Neural cell (in vitro differentiated cells): ENCODE data around the gene CAMK2D. TPM values are rescaled to one million over a fixed set of nuclear protein-coding genes. Genes with fewer than 3 reads are reported as not detected.

ENCODE experiments used
- H2AFZ ChIP-seq: fragments of 200-600, 300-800 bp; sonication (generic), shearing (Covaris generic); 2 replicates; pipeline ENCODE4 v1.6.0; 2014; ENCODE audit warnings: low read depth, mild to moderate bottlenecking, antibody characterized with exemption, low read length, moderate library complexity
- H3F3A ChIP-seq: fragments of 200-600 bp; shearing (Covaris generic); 2 replicates; pipeline ENCODE4 v1.6.1; 2016; ENCODE audit warnings: mild to moderate bottlenecking, moderate library complexity, mixed read lengths, antibody characterized with exemption, low read length; ENCODE audit not compliant: insufficient read depth, poor library complexity, severe bottlenecking
- H3K27ac ChIP-seq: fragments of 200-600, 300-800 bp; sonication (generic), shearing (Covaris generic); 2 replicates; pipeline ENCODE4 v1.5.1; 2014; ENCODE audit warnings: mild to moderate bottlenecking, low read length, moderate library complexity
- H3K27me3 ChIP-seq: fragments of 300-800, 200-600 bp; sonication (generic), shearing (Covaris generic); 2 replicates; pipeline ENCODE4 v1.6.0; 2014; ENCODE audit warnings: mild to moderate bottlenecking, low read depth, low read length, moderate library complexity; ENCODE audit not compliant: insufficient read depth
- H3K36me3 ChIP-seq: fragments of 300-800, 200-600 bp; sonication (generic), shearing (Covaris generic); 2 replicates; pipeline ENCODE4 v1.5.1; 2014; ENCODE audit warnings: mild to moderate bottlenecking, antibody characterized with exemption, low read length, moderate library complexity; ENCODE audit not compliant: insufficient read depth
- H3K4me2 ChIP-seq: fragments of 300-800, 200-600 bp; sonication (generic), shearing (Covaris generic); 2 replicates; pipeline ENCODE4 v1.6.0; 2014; ENCODE audit warnings: mild to moderate bottlenecking, low read length
- H3K4me3 ChIP-seq: fragments of 300-800, 200-600 bp; sonication (generic), shearing (Covaris generic); 2 replicates; pipeline ENCODE4 v1.5.1; 2014; ENCODE audit warnings: mild to moderate bottlenecking, low read length, moderate library complexity
- H3K79me2 ChIP-seq: fragments of 200-600 bp; shearing (Covaris generic); replicated peaks from 2 replicates; pipeline ENCODE4 v1.6.0; 2014; ENCODE audit warnings: mild to moderate bottlenecking, low read length, moderate library complexity; ENCODE audit not compliant: insufficient read depth
- H3K9ac ChIP-seq: fragments of 300-800, 200-600 bp; sonication (generic), shearing (Covaris generic); 2 replicates; pipeline ENCODE4 v1.6.1; 2016; ENCODE audit warnings: mild to moderate bottlenecking, low read length, mixed read lengths
- H3K9me2 ChIP-seq: fragments of 200-600 bp; shearing (Covaris generic); 2 replicates; pipeline ENCODE4 v1.6.1; 2016; ENCODE audit warnings: mild to moderate bottlenecking, low read length, mixed read lengths; ENCODE audit not compliant: insufficient read depth
- H3K9me3 ChIP-seq: fragments of 200-600, 300-800 bp; sonication (generic), shearing (Covaris generic); 2 replicates; pipeline ENCODE4 v1.6.1; 2016; ENCODE audit warnings: mild to moderate bottlenecking, mixed run types, low read length, moderate library complexity, mixed read lengths
- H4K20me1 ChIP-seq: fragments of 200-600 bp; shearing (Covaris generic); 2 replicates; pipeline ENCODE4 v1.6.1; 2016; ENCODE audit warnings: mild to moderate bottlenecking, mixed run types; ENCODE audit not compliant: insufficient read depth
- EP300 ChIP-seq: fragments of 450-650 bp; conservative IDR thresholded peaks from 2 replicates; pipeline ENCODE4 v1.6.1; 2014; ENCODE audit warnings: antibody characterized with exemption, mild to moderate bottlenecking, moderate library complexity; ENCODE audit not compliant: poor library complexity, severe bottlenecking
- EZH2 ChIP-seq: fragments of 200-600, 300-800 bp; shearing (Covaris generic), sonication (generic); IDR thresholded peaks from 2 replicates; pipeline ENCODE4 v1.6.1; 2014; ENCODE audit warnings: antibody characterized with exemption, low read length, borderline replicate concordance, mild to moderate bottlenecking; ENCODE audit not compliant: insufficient read depth, poor library complexity, severe bottlenecking
- MXI1 ChIP-seq: fragments of 450-650 bp; conservative IDR thresholded peaks from 2 replicates; pipeline ENCODE4 v1.6.1; 2014; ENCODE audit warnings: antibody characterized with exemption, mild to moderate bottlenecking; ENCODE audit not compliant: poor library complexity, severe bottlenecking
- POLR2AphosphoS5 ChIP-seq: IDR thresholded peaks from 2 replicates; pipeline ENCODE4 v1.6.1; 2012
- RAD21 ChIP-seq: fragments of 450-650 bp; conservative IDR thresholded peaks from 2 replicates; pipeline ENCODE4 v1.6.1; 2014; ENCODE audit warnings: antibody characterized with exemption, mild to moderate bottlenecking, moderate library complexity
- REST ChIP-seq: IDR thresholded peaks from 2 replicates; pipeline ENCODE4 v1.6.1; 2012; ENCODE audit warnings: borderline replicate concordance
- SMC3 ChIP-seq: fragments of 450-650 bp; conservative IDR thresholded peaks from 2 replicates; pipeline ENCODE4 v1.6.1; 2014; ENCODE audit warnings: antibody characterized with exemption, mild to moderate bottlenecking, moderate library complexity; ENCODE audit not compliant: poor library complexity
- TAF1 ChIP-seq: IDR thresholded peaks from 2 replicates; pipeline ENCODE4 v1.6.1; 2012; ENCODE audit warnings: low read depth
- polyA plus RNA-seq: library from polyadenylated mRNA; depleted of rRNA; stranded (reverse); fragments of >200 nt; gene quantifications from 2 replicates; pipeline ENCODE4 v1.2.3, GENCODE V29; 2014
- TF ChIP-seq, protein P1 (sequence below): fragments of 450-650 bp; IDR thresholded peaks from 2 replicates; pipeline ENCODE4 v1.5.1; 2014; ENCODE audit warnings: antibody characterized with exemption, mild to moderate bottlenecking, moderate library complexity; ENCODE audit not compliant: poor library complexity, severe bottlenecking

The CAMK2D gene
- polyA plus RNA-seq, 1 donor from 2014 or later: 27.1 TPM

DNA sequence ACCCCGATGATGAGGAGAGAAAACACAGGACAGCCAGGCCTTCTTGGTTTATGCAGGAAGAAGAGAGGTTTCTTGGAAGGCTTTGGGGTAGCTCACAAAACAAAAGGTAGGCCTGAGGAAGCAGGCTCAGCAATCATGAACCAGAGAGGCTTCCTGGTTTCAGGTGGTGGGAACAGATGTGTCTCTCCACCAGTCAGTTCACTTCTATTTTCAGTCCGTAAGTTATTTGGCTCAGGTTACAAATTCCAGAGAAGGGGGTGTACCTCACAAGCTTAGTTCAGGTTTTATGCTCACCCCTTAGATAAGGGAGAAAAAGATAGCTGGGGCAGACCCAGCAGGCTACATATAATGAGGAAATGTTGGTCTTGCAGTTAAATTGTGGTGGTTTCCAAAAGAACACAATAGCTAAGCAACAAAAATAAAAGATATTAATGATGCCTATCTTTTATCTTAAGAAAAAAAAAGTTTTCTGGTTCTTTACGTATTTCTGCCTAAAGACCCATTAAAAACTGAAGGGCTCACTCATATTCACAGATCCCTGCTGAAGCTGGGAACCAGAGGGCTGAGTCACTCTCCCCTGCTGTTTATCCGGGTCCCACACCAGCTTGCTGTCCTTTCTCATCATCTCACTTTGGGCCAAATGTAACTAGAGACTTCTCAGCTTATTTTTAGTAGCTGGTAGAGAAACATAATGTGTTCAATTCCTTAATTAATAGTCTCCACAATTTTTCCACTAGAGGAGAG, 177.0 kb downstream of the CAMK2D start:
- H3K79me2 ChIP-seq: no peaks in the 10 kb centered on the region
- no peaks in the 10 kb centered on the region for H3K9me2 ChIP-seq
- H3K9ac ChIP-seq: no peak overlapping the region
- no peak overlapping the region for H2AFZ ChIP-seq
- no peaks in the 10 kb centered on the region for H3K36me3 ChIP-seq
- H3K4me2 ChIP-seq: no peak overlapping the region
- H3K9me3 ChIP-seq: no peaks in the 10 kb centered on the region
- no peak overlapping the region for H3K27ac ChIP-seq
- no peaks in the 10 kb centered on the region for H4K20me1 ChIP-seq
- H3F3A ChIP-seq: no peaks in the 10 kb centered on the region
- no peaks in the 10 kb centered on the region for H3K27me3 ChIP-seq
- no peak for TF ChIP-seq MXI1
- TF ChIP-seq POLR2AphosphoS5: no peak
- no peak for TF ChIP-seq EP300
- TF ChIP-seq EZH2: no peak
- no peak for TF ChIP-seq TAF1
- TF ChIP-seq SMC3: no peak
- TF ChIP-seq REST: no peak
- TF ChIP-seq RAD21: no peak
- TF ChIP-seq, protein P1, sequence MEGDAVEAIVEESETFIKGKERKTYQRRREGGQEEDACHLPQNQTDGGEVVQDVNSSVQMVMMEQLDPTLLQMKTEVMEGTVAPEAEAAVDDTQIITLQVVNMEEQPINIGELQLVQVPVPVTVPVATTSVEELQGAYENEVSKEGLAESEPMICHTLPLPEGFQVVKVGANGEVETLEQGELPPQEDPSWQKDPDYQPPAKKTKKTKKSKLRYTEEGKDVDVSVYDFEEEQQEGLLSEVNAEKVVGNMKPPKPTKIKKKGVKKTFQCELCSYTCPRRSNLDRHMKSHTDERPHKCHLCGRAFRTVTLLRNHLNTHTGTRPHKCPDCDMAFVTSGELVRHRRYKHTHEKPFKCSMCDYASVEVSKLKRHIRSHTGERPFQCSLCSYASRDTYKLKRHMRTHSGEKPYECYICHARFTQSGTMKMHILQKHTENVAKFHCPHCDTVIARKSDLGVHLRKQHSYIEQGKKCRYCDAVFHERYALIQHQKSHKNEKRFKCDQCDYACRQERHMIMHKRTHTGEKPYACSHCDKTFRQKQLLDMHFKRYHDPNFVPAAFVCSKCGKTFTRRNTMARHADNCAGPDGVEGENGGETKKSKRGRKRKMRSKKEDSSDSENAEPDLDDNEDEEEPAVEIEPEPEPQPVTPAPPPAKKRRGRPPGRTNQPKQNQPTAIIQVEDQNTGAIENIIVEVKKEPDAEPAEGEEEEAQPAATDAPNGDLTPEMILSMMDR: no peak
- H3K4me3 ChIP-seq: no peak overlapping the region

- H3K9me2 ChIP-seq: no peaks in the 10 kb centered on the region
- no peak overlapping the region for H3K9ac ChIP-seq
- H4K20me1 ChIP-seq: no peaks in the 10 kb centered on the region
- TF ChIP-seq REST: no peak
- no peak for TF ChIP-seq POLR2AphosphoS5
- TF ChIP-seq SMC3: no peak
- TF ChIP-seq, protein P1: no peak
- TF ChIP-seq RAD21: no peak
- no peak for TF ChIP-seq EZH2
- TF ChIP-seq EP300: no peak
- no peak for TF ChIP-seq TAF1
- TF ChIP-seq MXI1: no peak
- H3K27ac ChIP-seq: no peak overlapping the region
- no peaks in the 10 kb centered on the region for H3F3A ChIP-seq
- no peaks in the 10 kb centered on the region for H3K36me3 ChIP-seq
- H3K27me3 ChIP-seq: no peaks in the 10 kb centered on the region
- H3K9me3 ChIP-seq: no peaks in the 10 kb centered on the region
- no peaks in the 10 kb centered on the region for H3K79me2 ChIP-seq
- H3K4me3 ChIP-seq: no peak overlapping the region
- H3K4me2 ChIP-seq: no peak overlapping the region
- no peak overlapping the region for H2AFZ ChIP-seq
Measured at GRCh38 chr4:113582737-113583136, 178.8 kb downstream of the CAMK2D start.
